Endothelial cell of umbilical vein (primary cell): Measurements from ENCODE around the gene CA11. TPM values are rescaled to one million over a fixed set of nuclear protein-coding genes. Genes with fewer than 3 reads are reported as not detected.

Experiments used
- BruUV-seq: library from RNA; stranded (reverse); fragments of 400-500 nt; replicated peaks from 2 replicates; lab custom pipeline; 2021; lab: Mats Ljungman, UMichigan
- CTCF ChIA-PET: fragments of 300-600, 350-600 bp; sonication (Branson Sonifier 250); formaldehyde crosslinking; loops from one replicate; lab custom pipeline; 2021; ENCODE audit warnings: antibody characterized with exemption, inconsistent platforms; lab: Charles Lee
- POLR2A ChIA-PET: fragments of 300-600, 350-600 bp; sonication (Branson Sonifier 250); formaldehyde crosslinking; loops from one replicate; lab custom pipeline; 2021; ENCODE audit warnings: antibody characterized with exemption, inconsistent platforms; lab: Charles Lee
- DNase-seq: peaks from one replicate; pipeline ENCODE4 v3.0.0-alpha.2; 2011; ENCODE audit warnings: low read depth, low spot score
- FAIRE-seq: peaks from 2 replicates; lab custom pipeline; 2011; peaks lifted over from hg19 to GRCh38; lab: Jason Lieb, UNC
- H2AFZ ChIP-seq: 2 replicates; pipeline ENCODE4 v1.6.0; 2012; ENCODE audit warnings: low read depth, low read length, control low read depth, inconsistent platforms
- H3K27ac ChIP-seq: 2 replicates; pipeline ENCODE4 v1.5.1; 2011; ENCODE audit warnings: low read depth, mild to moderate bottlenecking, control low read depth, low read length, moderate library complexity; ENCODE audit not compliant: insufficient read depth
- H3K27me3 ChIP-seq, 2 experiments: 2 replicates each; pipeline versions ENCODE4 v1.6.0 to v1.6.1; 2011; ENCODE audit warnings: low read length in 2 of 2, mixed read lengths in 1 of 2; ENCODE audit not compliant: control insufficient read depth in 2 of 2, insufficient read depth in 2 of 2
- H3K36me3 ChIP-seq, 2 experiments: 2 replicates in 1 of 2; 3 replicates in 1 of 2; pipeline ENCODE4 v1.5.1; 2011; ENCODE audit warnings: low read length in 2 of 2, mild to moderate bottlenecking in 1 of 2, moderate library complexity in 1 of 2; ENCODE audit not compliant: control insufficient read depth in 2 of 2, insufficient read depth in 2 of 2; ENCODE audit errors: extremely low read depth in 1 of 2
- H3K4me1 ChIP-seq: 3 replicates; pipeline ENCODE4 v1.5.1; 2011; ENCODE audit warnings: mild to moderate bottlenecking, low read length; ENCODE audit not compliant: control insufficient read depth, insufficient read depth; ENCODE audit errors: extremely low read depth
- H3K4me2 ChIP-seq: 2 replicates; pipeline ENCODE4 v1.6.1; 2011; ENCODE audit warnings: low read length, control low read depth, mixed read lengths; ENCODE audit not compliant: insufficient read depth
- H3K4me3 ChIP-seq, 3 experiments: fragments of 200-600 bp in 1 of 3; sonication (generic), shearing (Covaris generic) in 1 of 3; replicated peaks in 1 of 3; 2 replicates each; pipeline ENCODE4 v1.5.1; 2011 to 2016; ENCODE audit warnings: control low read depth in 3 of 3, low read length in 3 of 3, mild to moderate bottlenecking in 2 of 3, inconsistent platforms in 1 of 3, low read depth in 1 of 3, moderate library complexity in 1 of 3; ENCODE audit not compliant: insufficient read depth in 1 of 3
- H3K79me2 ChIP-seq: 2 replicates; pipeline ENCODE4 v1.6.0; 2012; ENCODE audit warnings: low read length, inconsistent platforms; ENCODE audit not compliant: control insufficient read depth, insufficient read depth
- H3K9ac ChIP-seq: replicated peaks from 2 replicates; pipeline ENCODE3; 2011; ENCODE audit warnings: low read length, control low read depth; ENCODE audit not compliant: insufficient read depth; ENCODE audit errors: extremely low read depth
- H3K9me1 ChIP-seq: replicated peaks from 3 replicates; pipeline ENCODE4 v1.6.0; 2011; ENCODE audit warnings: mild to moderate bottlenecking, low read length; ENCODE audit not compliant: control insufficient read depth, insufficient read depth; ENCODE audit errors: extremely low read depth
- H3K9me3 ChIP-seq: replicated peaks from 2 replicates; pipeline ENCODE4 v1.5.1; 2012; ENCODE audit warnings: low read length, inconsistent platforms; ENCODE audit not compliant: control insufficient read depth, insufficient read depth
- H4K20me1 ChIP-seq: replicated peaks from 2 replicates; pipeline ENCODE3; 2011; ENCODE audit warnings: mild to moderate bottlenecking, low read length; ENCODE audit not compliant: control insufficient read depth, insufficient read depth; ENCODE audit errors: extremely low read depth
- EZH2 ChIP-seq: IDR thresholded peaks from 2 replicates; pipeline ENCODE4 v1.6.1; 2012; ENCODE audit warnings: borderline replicate concordance, low read depth, mild to moderate bottlenecking, moderate library complexity, low read length, inconsistent platforms; ENCODE audit not compliant: severe bottlenecking
- FOS ChIP-seq: IDR thresholded peaks from 2 replicates; pipeline ENCODE4 v1.6.1; 2011; ENCODE audit warnings: mild to moderate bottlenecking, low read length, moderate library complexity, borderline replicate concordance; ENCODE audit not compliant: insufficient read depth
- GATA2 ChIP-seq: IDR thresholded peaks from 2 replicates; pipeline ENCODE4 v1.7.0; 2011; ENCODE audit warnings: low read depth, mild to moderate bottlenecking, moderate library complexity, mixed read lengths, low read length; ENCODE audit not compliant: insufficient read length, insufficient read depth
- JUN ChIP-seq: IDR thresholded peaks from 2 replicates; pipeline ENCODE4 v1.6.1; 2011; ENCODE audit warnings: borderline replicate concordance, low read depth; ENCODE audit not compliant: insufficient read length, insufficient read depth
- MYC ChIP-seq: IDR thresholded peaks from one replicate; pipeline ENCODE4 v1.6.1; 2011; ENCODE audit warnings: mild to moderate bottlenecking, low read depth, low read length
- POLR2A ChIP-seq: IDR thresholded peaks from 2 replicates; pipeline ENCODE4 v1.6.1; 2012; ENCODE audit warnings: low read depth, mild to moderate bottlenecking, control low read depth, low read length
- POLR2AphosphoS5 ChIP-seq: IDR thresholded peaks from 2 replicates; pipeline ENCODE4 v1.6.1; 2012; ENCODE audit warnings: low read depth, mild to moderate bottlenecking, control low read depth, low read length, moderate library complexity; ENCODE audit not compliant: insufficient read depth
- dilution Hi-C: fragments of 300-500 bp; cut with MboI; formaldehyde crosslinking; loops from one replicate; pipeline ENCODE4 v1.15.0; 2019; ENCODE audit warnings: low sequenced_read_pairs; ENCODE audit not compliant: extremely low pct_ligation_motif_present
- intact Hi-C: fragments of 100-400 bp; cut with micrococcal nuclease; formaldehyde crosslinking; loops from one replicate; pipeline ENCODE4 v1.10.0; 2022
- polyA plus RNA-seq, 4 experiments: library from polyadenylated mRNA; depleted of rRNA in 3 of 4; stranded (reverse) in 3 of 4; unstranded in 1 of 4; fragments of >200 nt; gene quantifications; 2 replicates each; pipeline versions ENCODE4 v1.2.1 to v1.2.3, GENCODE V29; 2011 to 2012; ENCODE audit warnings: missing spikeins in 1 of 4
- total RNA-seq: library from RNA; stranded (reverse); gene quantifications from 2 replicates; pipeline ENCODE4 v1.2.3, GENCODE V29; 2021
- TF ChIP-seq, protein P1 (sequence below): IDR thresholded peaks from 2 replicates; pipeline ENCODE4 v1.6.1; 2011; ENCODE audit not compliant: insufficient read depth, insufficient read length
- TF ChIP-seq, protein P2 (sequence below), 2 donors: IDR thresholded peaks; 1 replicate in 1 of 2; 2 replicates in 1 of 2; pipeline ENCODE4 v1.5.1; 2011; ENCODE audit warnings: low read length in 2 of 2, mild to moderate bottlenecking in 2 of 2, moderate library complexity in 2 of 2, control low read depth in 1 of 2, inconsistent platforms in 1 of 2, low read depth in 1 of 2; ENCODE audit not compliant: insufficient read depth in 1 of 2; ENCODE audit errors: extremely low read depth in 1 of 2

Gene CA11
- total and polyA plus RNA-seq, 2 donors (not counting 3 experiments of a cell fraction or from before 2014, with no cell fraction given) = 2.8 to 4.7 TPM

DNA sequence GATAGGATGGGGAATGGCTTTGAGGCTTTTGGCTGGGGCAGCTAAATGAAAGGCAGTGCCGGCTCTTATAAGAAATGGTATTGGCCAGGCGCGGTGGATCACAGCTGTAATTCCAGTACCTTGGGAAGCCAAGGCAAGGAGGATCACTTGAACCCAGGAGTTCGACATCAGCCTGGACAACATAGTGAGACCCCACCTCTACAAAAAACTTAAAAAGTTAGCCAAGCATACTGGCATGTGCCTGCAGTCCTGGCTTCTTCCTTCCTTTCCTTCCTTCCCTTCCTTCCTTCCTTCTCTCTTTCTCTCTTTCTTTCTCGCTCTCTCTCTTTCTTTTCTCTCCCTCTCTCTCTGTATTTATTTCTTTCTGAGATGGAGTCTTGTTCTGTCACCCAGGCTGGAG lies 3.1 kb downstream of the CA11 start:
- H3K4me2 ChIP-seq = no peak overlapping the region
- H3K27me3 ChIP-seq = peaks cover 2% of the 10 kb centered on the region in 2 experiments
- intact Hi-C loops (no loop called here), dilution Hi-C loops (no loop called here)
- H3K4me1 ChIP-seq = peaks cover 9% of the 10 kb centered on the region
- no peaks in the 10 kb centered on the region for H3K9me3 ChIP-seq
- no peaks in the 10 kb centered on the region for H4K20me1 ChIP-seq
- DNase-seq (no peak), FAIRE-seq (no peak)
- BruUV-seq = no TSS peak
- ChIA-PET CTCF (no interaction called here), POLR2A (no interaction called here)
- H3K4me3 ChIP-seq = no peak overlapping the region
- H3K9me1 ChIP-seq = no peaks in the 10 kb centered on the region
- no peak overlapping the region for H3K9ac ChIP-seq
- H2AFZ ChIP-seq = no peak overlapping the region
- no peaks in the 10 kb centered on the region for H3K79me2 ChIP-seq
- no peak for TF ChIP-seq JUN
- no peak for TF ChIP-seq POLR2A
- TF ChIP-seq MYC = no peak
- no peak for TF ChIP-seq GATA2
- TF ChIP-seq, protein P1, sequence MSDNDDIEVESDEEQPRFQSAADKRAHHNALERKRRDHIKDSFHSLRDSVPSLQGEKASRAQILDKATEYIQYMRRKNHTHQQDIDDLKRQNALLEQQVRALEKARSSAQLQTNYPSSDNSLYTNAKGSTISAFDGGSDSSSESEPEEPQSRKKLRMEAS = no peak
- TF ChIP-seq, protein P2, sequence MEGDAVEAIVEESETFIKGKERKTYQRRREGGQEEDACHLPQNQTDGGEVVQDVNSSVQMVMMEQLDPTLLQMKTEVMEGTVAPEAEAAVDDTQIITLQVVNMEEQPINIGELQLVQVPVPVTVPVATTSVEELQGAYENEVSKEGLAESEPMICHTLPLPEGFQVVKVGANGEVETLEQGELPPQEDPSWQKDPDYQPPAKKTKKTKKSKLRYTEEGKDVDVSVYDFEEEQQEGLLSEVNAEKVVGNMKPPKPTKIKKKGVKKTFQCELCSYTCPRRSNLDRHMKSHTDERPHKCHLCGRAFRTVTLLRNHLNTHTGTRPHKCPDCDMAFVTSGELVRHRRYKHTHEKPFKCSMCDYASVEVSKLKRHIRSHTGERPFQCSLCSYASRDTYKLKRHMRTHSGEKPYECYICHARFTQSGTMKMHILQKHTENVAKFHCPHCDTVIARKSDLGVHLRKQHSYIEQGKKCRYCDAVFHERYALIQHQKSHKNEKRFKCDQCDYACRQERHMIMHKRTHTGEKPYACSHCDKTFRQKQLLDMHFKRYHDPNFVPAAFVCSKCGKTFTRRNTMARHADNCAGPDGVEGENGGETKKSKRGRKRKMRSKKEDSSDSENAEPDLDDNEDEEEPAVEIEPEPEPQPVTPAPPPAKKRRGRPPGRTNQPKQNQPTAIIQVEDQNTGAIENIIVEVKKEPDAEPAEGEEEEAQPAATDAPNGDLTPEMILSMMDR (IDR thresholded peaks at IDR 0.05; ENCODE audit: extremely low read depth in 1 of 2, insufficient read depth in 1 of 2, low read depth in 1 of 2, low read length in 2 of 2) = no peak
- TF ChIP-seq FOS = no peak
- no peak for TF ChIP-seq POLR2AphosphoS5
- TF ChIP-seq EZH2 = no peak
- no peak overlapping the region for H3K27ac ChIP-seq
- H3K36me3 ChIP-seq = no peaks in the 10 kb centered on the region
